A204.1 (cell line): ENCODE measurements around the gene SUSD6.

Source experiments
- FAIRE-seq: peaks from 2 replicates; lab custom pipeline; 2012; peaks lifted over from hg19 to GRCh38; lab: Jason Lieb, UNC

SUSD6 gene

GRCh38 chr14:69611172-69612013 is at the start of gene SUSD6:
Gene SUSD6, plus strand, starts transcription at chr14:69611596. Its CDS starts 46,997 bp downstream, at chr14:69658593.
- no peak for FAIRE-seq

DNA sequence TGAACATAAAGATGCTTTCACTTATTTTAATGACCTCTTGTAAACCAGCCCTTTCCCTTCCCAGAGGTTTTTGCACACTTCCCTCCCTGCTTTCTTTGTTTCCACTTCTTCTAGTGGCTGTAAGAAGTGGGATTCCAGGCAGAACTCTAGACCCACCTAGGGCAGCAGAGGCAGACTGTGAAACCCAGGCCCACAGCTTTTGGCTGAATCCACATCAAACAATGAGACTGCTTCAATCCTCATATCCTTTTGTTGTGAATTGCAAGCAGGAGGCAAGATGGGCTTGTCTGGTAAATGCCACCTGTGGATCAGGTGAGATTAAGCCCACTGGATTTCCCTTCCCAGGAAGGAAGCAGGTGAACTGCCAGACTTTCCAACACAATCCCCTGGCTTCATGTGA is 49.5 kb upstream of the SUSD6 start:
- no peak for FAIRE-seq

DNA sequence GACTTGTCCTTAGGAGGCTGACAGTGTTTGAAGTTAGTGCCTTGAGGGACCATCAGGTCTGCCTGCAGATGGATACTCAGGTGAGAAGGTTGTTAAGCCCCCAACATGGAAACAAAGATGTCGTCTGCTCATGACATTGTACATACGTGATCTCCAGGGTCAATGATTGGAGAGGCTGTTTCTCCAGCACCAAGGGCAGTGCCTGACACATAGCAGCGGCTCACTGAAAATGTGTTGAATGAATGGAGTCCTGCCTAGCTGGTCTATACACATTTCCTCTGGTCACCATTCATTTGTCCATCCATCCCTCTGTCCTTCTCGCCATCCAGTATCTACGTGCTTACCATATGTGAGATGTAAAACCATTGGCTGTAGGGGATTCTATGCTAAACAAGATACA is 43.8 kb upstream of the SUSD6 start:
- FAIRE-seq: no peak

DNA sequence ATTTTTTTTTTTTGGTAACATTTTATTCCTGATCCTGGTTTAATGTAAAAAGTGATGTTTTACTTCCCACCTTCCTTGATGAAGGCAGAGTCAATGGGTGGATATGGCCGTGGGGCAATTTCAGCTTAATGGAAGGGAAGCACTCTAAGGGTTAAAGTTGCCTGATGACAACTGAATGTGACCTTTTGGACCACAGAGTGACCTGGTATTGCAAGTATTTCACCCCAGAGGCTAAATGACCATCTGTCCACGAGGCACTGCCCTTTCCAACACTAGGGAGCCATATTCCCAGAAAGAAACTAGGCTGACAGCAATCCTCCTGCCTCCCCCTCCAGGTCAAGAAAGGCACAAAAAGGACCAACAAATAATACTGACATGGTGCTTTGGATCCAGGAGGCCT is 41.5 kb upstream of the SUSD6 start:
- FAIRE-seq: no peak

- no peak for FAIRE-seq
Measured at GRCh38 chr14:69570836-69571330, 40.5 kb upstream of the SUSD6 start.

DNA sequence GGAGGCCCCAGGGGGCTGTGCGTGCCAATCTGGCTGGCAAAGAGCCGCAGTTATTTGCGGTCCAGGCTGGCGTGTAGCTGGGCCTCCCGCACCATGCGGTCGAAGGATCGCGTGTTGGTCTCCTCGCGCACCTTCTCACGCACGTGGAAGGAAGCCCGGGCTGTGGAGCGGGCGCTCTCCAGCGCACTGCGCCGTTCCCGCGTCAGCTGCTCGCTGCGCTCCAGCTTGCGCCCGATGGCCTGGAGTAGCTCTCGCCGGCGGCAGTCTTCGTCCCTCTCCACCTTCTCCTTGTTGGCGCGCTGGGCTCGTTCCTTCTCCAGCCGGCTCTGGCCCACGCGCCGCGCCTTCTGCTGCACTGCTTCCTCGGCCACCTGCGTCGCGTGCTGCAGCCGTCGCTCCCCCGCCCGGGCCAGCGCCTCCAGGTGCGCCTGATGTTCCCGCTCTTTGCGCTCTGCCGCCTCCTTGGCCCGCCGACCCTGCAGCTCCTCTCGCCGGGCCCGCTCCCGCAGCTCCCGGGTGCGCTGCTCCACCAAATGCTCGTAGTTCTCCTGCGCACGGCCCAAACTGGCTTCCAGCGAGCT is 39.9 kb upstream of the SUSD6 start:
- FAIRE-seq: no peak

DNA sequence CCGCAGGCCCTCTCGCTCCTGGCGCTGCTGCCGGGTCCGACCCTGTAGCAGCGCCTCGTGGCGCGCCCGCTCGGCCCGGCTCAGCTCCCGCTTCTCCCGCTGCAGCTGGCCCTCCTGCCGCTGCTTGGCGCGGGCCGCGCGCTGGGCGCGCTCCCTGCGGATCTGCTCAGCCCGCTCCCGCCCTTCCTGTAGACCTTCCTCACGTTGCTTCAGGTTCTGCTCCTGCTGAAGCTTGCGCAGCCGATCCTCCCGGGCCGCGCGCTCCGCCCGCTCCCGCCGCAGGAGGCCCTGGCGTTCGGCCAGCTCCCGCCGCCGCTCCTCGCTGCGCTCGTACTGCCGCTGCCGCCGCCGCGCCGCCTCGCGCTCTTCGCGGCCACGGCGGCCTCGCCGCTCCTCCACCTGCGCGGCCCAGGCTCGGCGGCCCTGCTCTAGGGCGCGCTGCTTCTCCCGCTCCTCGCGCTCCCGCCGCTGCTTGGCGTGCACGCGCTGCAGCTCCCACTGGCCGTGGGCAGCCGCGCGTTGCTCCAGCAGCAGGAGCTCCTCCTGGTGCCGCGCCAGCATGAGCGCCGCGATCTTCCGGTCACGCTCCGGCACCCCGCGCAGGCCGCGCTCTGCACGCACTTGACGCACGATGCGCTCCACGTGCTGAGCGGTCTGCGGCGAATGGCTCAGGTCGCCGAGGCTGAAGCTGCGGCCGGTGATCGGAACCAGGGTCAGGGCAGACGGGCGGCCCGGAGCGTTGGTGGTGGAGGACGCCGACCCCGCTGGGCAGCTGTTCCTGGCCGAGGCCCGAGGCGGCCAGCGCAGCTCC is 39.2 kb upstream of the SUSD6 start:
- FAIRE-seq: no peak

GRCh38 chr14:69572841-69573135 is 38.6 kb upstream of the SUSD6 start:
- FAIRE-seq: no peak

DNA sequence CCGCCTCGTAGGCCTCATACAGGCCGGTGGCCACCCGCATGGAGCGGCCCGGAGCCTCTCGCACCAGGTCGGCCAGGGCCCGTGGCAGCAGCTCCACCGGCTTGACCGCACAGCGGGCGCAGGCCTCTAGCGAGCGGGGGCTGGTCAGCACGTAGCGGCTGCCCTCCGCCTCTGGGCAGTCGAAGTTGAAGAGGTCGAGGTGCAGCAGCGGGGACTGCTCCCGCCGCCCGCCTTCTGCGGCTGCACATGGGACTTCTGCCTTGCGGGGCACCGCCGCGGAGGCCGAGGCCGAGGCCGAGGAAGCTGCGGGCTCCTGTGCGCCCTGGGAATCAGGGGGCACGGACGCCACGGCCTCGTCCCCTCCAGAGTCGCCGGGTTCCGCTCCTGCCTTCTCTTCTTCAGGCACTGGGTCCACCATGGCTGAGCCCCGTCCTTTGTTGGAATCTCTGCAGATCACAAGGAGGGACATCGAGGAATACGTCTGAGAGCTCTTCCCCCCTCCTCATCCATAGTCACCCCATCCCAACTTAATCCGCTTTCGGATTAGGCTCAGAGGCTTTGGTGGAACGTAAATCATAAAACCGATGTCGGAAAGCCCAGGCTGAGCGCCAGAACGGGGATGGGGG is 38.1 kb upstream of the SUSD6 start:
- FAIRE-seq: no peak

- no peak for FAIRE-seq
Measured at GRCh38 chr14:69573831-69574262, 37.5 kb upstream of the SUSD6 start.

DNA sequence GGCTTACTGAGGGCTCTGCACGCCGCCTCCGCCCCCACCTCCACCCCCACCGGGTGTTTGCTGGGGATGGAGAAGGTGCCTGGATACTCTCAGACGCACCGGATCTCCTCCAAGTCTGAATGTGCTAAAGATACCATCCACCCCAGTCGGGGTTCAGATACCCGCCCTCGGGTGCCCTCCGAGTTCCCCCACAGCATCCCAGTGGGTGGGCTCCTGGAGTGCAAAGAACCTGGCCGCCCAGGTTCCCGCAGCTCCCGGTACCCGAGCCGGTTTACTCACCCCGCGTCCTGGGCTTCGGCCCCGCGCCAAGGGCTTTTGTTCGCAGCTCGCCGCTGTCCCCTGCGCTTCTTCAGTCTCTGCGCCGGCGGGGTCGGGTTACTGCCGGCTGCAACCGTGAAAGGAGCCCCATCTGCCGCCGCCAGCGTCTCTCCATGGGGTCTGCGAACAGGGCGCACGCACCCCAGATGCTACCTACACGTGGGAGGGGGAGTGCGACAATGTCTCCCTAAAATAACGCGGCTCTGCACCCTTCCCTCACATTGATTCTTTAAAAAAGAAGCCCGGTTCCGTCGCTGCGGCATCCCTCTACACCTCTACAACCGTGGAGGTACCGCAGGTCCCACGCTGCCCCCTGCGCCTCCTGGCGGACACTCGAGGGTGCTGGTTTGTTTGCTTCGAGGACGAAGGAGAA is 37.0 kb upstream of the SUSD6 start, which contains the start of gene CCDC177:
Gene CCDC177 (minus strand): TSS at position 609 of the 691 bp plus-strand sequence. CDS start 1,249 bp downstream, outside the sequence.
- no peak for FAIRE-seq

GRCh38 chr14:69574954-69575295 is 36.5 kb upstream of the SUSD6 start:
- peak; percentile 80 for FAIRE-seq

GRCh38 chr14:69579476-69579875 is 31.9 kb upstream of the SUSD6 start:
- FAIRE-seq: no peak

DNA sequence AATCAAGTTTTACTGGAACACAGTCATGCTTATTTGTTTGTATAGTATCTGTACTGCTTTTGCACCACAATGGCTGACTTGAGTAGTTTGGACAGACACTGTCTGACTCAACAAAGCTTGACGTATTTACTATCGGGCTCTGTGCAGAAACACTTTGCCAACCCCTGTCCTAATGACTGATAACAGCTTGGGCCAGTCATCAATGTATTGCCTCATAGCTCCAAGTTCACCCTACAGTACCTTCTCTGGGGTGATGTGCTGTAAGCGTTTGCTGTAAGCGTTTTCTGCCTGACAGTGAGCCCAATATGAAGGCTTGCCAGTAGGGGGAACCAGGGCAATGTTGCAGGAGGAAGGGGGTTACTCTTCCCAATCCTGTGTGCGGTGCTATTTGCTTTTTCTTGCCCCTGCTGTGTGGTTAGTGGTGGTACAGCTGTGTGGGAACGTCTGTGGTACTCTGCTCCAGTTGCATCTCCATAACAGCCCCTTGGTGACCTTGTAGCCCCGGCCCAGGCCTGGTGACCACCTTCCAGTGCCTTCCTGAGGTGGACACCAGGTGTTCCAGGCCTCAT is 31.3 kb upstream of the SUSD6 start:
- no peak for FAIRE-seq

- FAIRE-seq: no peak
Measured at GRCh38 chr14:69581316-69581935, 30.0 kb upstream of the SUSD6 start.

DNA sequence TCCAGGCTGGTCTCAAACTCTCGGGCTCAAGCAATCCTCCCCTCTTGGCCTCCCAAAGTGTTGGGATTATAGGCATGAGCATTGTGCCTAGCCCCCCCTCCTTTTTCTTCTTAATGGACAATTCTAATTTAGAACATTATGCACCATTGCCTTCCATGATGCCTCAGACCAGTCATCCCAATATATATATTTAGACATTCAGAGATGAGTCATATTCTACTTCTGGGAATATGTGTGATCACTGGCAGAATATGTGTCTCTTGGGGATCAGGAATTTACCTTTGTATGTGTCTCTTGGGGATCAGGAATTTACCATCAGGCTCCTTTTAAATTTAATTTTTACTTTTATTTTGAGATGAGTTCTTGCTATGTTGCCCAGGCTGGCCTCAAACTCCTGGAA is 29.2 kb upstream of the SUSD6 start:
- no peak for FAIRE-seq

GRCh38 chr14:69582829-69583228 is 28.6 kb upstream of the SUSD6 start:
- FAIRE-seq: no peak

DNA sequence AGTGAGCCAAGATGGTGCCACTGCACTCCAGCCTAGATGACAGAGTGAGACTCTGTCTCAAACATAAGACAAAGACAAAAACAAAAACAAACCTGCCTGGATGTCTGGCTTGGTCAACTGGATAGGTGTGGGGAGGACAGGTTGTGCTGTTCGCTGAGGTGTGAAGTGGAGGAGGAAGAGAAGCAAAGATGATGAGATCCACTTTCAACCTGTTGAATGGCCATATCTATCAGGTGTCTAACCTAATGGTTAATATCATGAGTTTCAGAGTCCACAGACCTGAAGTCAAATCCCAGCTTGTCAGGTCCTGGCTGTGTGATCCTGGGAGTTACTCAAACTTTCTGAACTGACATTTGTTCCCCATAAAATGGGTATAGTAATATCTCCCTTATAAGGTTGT is 27.0 kb upstream of the SUSD6 start:
- FAIRE-seq: no peak

GRCh38 chr14:69586404-69586803 is 25.0 kb upstream of the SUSD6 start:
- no peak for FAIRE-seq

DNA sequence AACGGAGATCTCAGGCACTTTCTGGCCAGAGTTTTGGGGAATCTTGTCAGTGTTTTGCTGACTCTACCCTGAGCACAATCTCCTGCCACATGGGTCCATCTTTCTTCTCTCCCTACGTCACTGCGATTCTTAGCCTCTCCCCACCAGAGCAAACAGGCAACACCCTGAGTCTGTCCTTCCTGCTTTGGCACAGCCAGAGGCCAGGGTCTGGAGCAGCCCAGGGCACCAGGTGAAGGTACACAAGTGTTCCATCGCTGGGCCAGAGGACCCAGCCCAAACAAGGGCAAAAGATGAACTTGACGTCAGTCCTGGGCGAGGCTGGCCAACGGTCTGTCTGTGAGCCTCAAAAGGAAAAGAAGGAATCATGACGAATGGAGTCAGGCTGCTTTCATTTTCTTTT is 24.0 kb upstream of the SUSD6 start:
- FAIRE-seq: no peak

DNA sequence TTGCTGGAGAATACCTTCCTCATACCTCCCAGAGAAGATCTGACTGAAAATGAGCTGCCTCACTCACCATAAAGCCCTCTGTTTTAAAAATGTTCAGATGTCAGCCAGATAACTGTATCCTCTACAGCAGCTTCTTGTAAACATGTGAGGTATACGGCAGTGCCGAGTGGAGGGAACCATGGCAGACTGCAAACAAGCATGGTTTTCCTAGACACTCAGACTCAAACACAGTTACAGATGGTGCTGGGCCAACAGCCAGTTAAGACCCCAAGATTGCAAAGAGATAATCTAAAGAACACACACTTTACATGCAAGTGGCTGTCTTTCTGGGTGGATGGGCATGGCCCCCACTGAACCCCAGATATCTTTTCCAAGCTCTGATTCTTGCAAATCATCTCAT is 20.1 kb upstream of the SUSD6 start:
- no peak for FAIRE-seq
